GM20000 (cell line): Measurements from ENCODE around the gene MYBBP1A.

Source experiments
- DNase-seq: peaks from one replicate; pipeline ENCODE4 v3.0.0; 2012; ENCODE audit warnings: low spot score
- TF ChIP-seq, protein P1 (sequence below): IDR thresholded peaks from 2 replicates; pipeline ENCODE4 v1.5.1; 2012; ENCODE audit warnings: mild to moderate bottlenecking, control low read depth; ENCODE audit errors: extremely low read depth, missing control alignments

The MYBBP1A gene

DNA sequence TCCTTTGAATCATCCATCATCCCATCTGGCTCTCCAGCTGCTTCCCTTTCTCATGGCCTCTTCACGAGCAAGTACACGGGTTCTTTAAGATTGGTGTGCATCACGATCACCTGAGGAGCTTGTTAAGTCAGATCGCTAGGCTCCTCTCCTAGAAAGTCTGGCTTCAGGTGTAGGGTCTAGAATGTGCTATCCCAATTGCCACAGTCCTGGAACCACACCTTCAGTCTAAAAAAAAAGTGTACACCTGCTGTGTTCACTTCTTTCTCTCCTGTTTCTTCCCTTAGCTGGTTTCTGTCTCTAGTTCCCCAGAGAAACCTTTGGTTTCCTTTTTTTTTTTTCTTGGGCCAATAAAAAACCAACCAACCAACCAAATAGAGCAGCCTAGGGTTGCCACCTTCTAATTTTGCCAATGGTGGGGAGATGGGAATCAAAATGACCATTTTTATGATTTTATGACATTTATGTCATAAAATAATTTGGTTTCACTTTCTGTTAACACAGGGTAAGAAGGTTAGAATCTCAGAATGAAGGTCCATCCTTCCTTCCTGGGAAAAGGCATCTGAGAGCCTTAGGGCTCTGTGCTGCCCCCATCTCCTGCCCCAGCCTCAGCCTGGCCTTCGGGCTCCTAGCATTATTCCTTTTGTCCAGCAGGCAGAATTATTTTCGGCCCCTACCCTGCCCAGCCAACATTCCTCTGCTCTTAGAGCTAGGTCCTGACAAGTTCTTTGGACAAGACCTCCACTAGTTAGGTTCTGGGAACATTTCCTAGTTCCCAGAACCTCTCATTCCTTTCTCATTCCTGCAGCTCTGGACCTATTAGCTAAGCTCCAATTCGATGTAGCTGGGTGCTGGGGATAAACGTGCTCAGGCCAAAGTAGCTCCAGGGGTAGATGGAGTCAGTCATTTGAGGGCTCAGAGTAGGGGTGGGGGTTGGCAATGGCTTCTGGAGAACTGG lies 7.1 kb upstream of the MYBBP1A start:
- TF ChIP-seq, protein P1, sequence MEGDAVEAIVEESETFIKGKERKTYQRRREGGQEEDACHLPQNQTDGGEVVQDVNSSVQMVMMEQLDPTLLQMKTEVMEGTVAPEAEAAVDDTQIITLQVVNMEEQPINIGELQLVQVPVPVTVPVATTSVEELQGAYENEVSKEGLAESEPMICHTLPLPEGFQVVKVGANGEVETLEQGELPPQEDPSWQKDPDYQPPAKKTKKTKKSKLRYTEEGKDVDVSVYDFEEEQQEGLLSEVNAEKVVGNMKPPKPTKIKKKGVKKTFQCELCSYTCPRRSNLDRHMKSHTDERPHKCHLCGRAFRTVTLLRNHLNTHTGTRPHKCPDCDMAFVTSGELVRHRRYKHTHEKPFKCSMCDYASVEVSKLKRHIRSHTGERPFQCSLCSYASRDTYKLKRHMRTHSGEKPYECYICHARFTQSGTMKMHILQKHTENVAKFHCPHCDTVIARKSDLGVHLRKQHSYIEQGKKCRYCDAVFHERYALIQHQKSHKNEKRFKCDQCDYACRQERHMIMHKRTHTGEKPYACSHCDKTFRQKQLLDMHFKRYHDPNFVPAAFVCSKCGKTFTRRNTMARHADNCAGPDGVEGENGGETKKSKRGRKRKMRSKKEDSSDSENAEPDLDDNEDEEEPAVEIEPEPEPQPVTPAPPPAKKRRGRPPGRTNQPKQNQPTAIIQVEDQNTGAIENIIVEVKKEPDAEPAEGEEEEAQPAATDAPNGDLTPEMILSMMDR: no peak
- no peak for DNase-seq

DNA sequence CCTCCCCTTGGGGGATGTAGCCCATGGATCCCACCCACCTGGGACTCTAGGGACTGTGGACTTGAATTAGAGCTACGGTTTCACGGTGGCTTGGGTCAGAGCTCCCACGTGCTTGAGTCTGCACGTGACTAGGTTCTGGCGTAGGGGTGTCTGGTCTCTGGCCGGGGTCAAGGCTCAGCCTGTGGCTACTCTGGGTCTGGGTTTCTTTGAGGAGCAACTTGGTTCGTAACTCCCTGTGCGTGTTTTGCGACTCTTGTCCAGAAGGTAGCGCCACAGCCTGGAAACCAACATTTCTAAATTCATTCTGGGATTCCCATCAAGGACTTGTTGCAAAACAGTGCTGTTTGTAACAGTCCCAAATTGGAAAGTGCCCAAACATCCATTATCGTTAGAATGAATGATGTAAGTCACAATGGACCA lies 5.7 kb upstream of the MYBBP1A start:
- TF ChIP-seq, protein P1: no peak
- DNase-seq: no peak

DNA sequence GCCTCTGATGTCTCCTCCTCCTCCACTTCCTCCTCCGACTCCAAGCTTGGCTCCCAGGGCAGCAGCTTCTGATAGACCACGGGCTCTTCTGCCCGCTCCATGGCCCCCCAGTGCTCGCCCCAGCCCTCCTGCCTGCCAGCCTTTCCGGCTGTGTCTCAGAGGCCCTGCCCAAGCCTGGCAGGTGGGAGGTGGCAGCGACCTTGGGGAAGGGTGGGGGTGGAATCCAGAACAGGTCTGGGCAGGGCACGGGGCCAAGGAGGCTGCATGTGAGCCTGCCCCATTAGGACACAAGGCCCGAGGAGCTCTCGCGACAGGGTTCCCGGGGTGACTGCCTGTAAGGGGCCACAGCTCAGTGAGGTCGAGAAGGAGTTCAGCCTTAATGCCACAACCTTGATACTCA lies 5.2 kb upstream of the MYBBP1A start, which contains the start of gene GGT6:
Gene GGT6, minus strand, starts transcription at position 157 of the 400 bp plus-strand sequence. Its CDS starts 56 bp downstream, at position 101.
- TF ChIP-seq, protein P1: no peak

DNA sequence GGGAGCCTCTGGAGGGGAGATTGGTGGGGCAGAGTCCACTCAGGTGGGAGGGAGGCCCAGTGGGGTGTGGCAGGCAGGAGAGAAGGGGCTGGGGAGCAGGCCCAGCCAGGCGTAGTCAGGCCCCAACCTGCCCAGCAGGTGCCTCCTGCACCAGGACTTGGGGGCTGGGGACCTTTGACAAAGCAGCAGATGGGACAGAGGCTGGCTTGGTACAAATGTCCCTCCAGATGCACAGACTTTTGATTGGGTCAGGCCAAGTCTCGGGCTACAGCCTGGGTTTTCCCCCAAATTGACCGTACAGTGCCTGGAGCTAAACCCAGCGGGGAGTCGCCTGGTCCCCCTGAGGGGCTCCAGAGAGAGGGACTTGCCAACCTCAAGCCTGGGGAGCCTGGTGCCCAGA lies 4.8 kb upstream of the MYBBP1A start:
- DNase-seq: no peak
- TF ChIP-seq, protein P1: no peak

More for the DNA sequence above, 5.2 kb upstream of the MYBBP1A start, which contains the start of gene GGT6:
- DNase-seq: no peak

DNA sequence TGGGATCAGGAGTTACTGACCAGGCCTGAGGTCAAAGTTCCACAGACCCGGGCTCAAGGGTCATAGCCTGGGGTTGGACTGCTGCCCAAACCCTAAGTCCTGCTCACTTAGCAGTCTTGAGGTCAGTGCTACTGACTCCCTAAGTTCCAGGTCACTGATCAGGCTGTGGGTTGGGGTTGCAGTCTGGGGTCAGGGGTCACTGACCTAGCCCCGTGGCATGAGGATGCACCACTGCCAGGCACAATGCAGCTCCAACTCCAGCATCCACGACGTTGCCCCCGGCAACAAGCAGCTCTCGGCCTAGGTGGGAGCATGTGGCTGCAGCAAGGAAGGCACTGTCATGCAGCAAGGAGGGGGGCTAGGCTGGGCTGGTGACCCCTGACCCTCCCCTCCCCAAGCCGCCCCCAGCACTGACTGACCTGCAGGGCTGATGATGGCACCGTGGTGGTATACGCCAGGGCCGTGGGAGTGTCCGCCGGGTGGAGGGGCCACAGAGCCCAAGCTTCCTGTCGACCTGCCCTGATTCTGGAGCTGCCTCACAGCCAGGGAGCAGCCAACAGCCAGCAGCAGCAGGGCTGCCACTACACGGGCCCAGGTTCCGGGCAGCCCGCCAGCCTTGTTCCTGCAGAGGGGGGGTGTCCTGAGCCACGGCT lies 4.1 kb upstream of the MYBBP1A start:
- TF ChIP-seq, protein P1: no peak
- DNase-seq: no peak

DNA sequence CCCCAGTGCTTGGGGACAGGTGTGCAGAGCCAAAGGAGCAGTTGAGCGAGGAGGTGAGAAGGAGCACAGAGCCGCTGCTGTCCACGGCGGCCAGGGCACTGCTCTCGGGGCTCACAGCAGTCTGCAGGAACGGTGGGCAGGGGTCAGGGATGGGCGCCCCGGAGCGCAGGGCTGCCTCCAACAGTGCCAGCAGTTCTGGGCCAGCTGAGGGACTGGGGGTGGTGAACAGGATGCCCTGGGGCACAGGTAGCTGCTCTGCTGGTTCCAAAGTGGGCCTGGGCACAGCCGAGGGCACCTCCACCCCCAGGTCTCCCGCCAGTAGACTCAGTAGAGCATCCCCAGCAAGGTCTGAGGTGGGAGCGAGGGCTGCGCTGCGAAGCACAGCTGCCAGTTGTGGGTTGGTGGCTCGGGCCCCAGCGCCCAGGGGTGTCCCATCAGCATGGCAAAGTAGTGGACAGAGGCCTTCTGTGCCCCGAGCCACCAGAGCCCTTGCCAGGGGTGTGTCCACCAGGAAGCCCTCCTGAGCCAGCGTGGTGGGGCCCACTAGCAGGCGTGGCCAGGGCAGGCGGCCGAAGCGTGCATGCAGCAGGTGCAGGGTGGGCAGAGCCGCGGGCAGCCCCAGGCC lies 3.3 kb upstream of the MYBBP1A start:
- TF ChIP-seq, protein P1: no peak

More for the DNA sequence above, 3.3 kb upstream of the MYBBP1A start:
- DNase-seq: no peak
